Uterus (tissue), 4 donors: ENCODE measurements around the gene SLC22A12. TPM values are rescaled to one million over a fixed set of nuclear protein-coding genes. Genes with fewer than 3 reads are reported as not detected.

Experiments
- DNase-seq, 2 donors: peaks; one replicate each; pipeline ENCODE4 v3.0.0-alpha.2; 2019 to 2020
- H3K27ac ChIP-seq, 2 donors: fragments of 200-600 bp; sonication (generic); 1 replicate in 1 of 2; 2 replicates in 1 of 2; pipeline ENCODE4 v1.5.1; 2016 to 2018
- H3K27me3 ChIP-seq, 2 donors: fragments of 200-600 bp; sonication (generic); one replicate each; pipeline ENCODE4 v1.5.1; 2018 to 2019; ENCODE audit warnings: control low read depth in 1 of 2
- H3K36me3 ChIP-seq, 2 donors: fragments of 200-600 bp; sonication (generic); one replicate each; pipeline ENCODE4 v1.5.1; 2019; ENCODE audit warnings: control low read depth in 1 of 2
- H3K4me1 ChIP-seq, 2 donors: fragments of 200-600 bp; sonication (generic); one replicate each; pipeline ENCODE4 v1.5.1; 2018 to 2019; ENCODE audit warnings: control low read depth in 1 of 2
- H3K4me3 ChIP-seq, 2 donors: fragments of 200-600 bp; sonication (generic); 1 replicate in 1 of 2; 2 replicates in 1 of 2; pipeline ENCODE4 v1.5.1; 2018 to 2019; ENCODE audit warnings: mild to moderate bottlenecking in 1 of 2
- H3K9me3 ChIP-seq, 2 donors: fragments of 200-600 bp; sonication (generic); one replicate each; pipeline ENCODE4 v1.5.1; 2019; ENCODE audit warnings: control low read depth in 1 of 2
- CTCF ChIP-seq, 4 experiments: fragments of 200-600 bp in 2 of 4; fragments of 450-650 bp in 2 of 4; sonication (generic) in 2 of 4; IDR thresholded peaks; one replicate each; pipeline ENCODE4 v1.5.1; 2016 to 2019; ENCODE audit warnings: antibody characterized with exemption in 4 of 4, mild to moderate bottlenecking in 2 of 4, moderate library complexity in 1 of 4
- POLR2A ChIP-seq, 2 donors: fragments of 450-650 bp; IDR thresholded peaks; one replicate each; pipeline ENCODE4 v1.6.1; 2016; ENCODE audit warnings: antibody characterized with exemption in 2 of 2, mild to moderate bottlenecking in 1 of 2, moderate library complexity in 1 of 2
- intact Hi-C: fragments of 100-400 bp; cut with DNase I; formaldehyde crosslinking; loops from one replicate; pipeline ENCODE4 v1.15.1; 2023; ENCODE audit warnings: low total_unique reads
- total RNA-seq, 4 donors: library from RNA; depleted of rRNA in 3 of 4; stranded (reverse); fragments of >200 nt in 3 of 4; gene quantifications; one replicate each; pipeline versions ENCODE4 v1.1.0 to v1.2.4, GENCODE V29; 2014 to 2023
- donor health status: DM: yes; HTN: yes; CAD: no.

Gene SLC22A12
- total RNA-seq, 4 donors from 2014 or later, result not detected

GRCh38 chr11:64619811-64620380 is 28.9 kb downstream of the SLC22A12 start:
- Histone ChIP-seq H3K27ac (peak overlapping the region; percentile 85 to 92), H3K4me3 (peak overlapping the region in 1 of 2 donors; percentile 19), H3K9me3 (no peaks in the 10 kb centered on the region), H3K36me3 (no peaks in the 10 kb centered on the region), H3K27me3 (no peaks in the 10 kb centered on the region), H3K4me1 (peaks cover 0 to 12% of the 10 kb centered on the region in 2 donors)
- DNase-seq, result peak; percentile 86 to 94
- intact Hi-C loops, result no loop called here
- TF ChIP-seq CTCF (IDR thresholded peaks at IDR 0.05) (no peak), POLR2A (IDR thresholded peaks at IDR 0.05) (no peak)

DNA sequence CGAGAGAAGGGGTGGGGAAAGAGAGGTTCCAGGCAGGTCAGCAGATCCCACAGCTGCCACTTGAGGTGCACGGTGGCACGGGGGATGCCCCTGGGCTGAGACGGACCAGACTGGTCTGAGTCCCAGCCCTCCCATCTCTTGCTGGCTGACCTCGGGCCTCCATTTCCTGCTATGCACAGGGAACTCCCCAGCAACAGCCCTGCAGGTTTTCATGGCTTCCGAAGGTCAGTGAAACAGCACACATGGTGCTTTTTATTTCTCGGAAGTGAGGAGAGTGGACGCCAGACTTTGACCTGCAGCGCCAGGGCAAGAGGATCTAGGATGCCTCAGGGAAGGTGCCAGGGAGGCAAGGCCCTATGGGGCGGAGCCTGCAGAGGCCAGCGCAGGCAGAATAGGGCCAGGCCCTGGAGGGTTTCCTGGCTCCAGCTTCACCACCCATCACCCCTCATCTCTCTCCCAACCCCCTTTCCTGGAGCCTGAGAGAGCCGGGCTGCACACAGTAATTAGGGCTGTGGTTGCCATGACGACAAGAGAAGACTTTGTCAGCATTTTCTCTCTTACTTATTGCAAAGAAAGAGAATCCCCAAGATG is 29.5 kb downstream of the SLC22A12 start:
- Histone ChIP-seq H3K27me3 (no peaks in the 10 kb centered on the region), H3K27ac (peak overlapping the region; percentile 85 to 92), H3K4me3 (no peak overlapping the region), H3K36me3 (no peaks in the 10 kb centered on the region), H3K4me1 (peaks cover 0 to 12% of the 10 kb centered on the region in 2 donors), H3K9me3 (no peaks in the 10 kb centered on the region)
- no peak for TF ChIP-seq CTCF (IDR thresholded peaks at IDR 0.05)
- TF ChIP-seq POLR2A (IDR thresholded peaks at IDR 0.05), result no peak
- intact Hi-C loops, result no loop called here
- peak; percentile 62 to 67 for DNase-seq

- Histone ChIP-seq H3K27ac (peak overlapping the region; percentile 85 to 92), H3K9me3 (no peaks in the 10 kb centered on the region), H3K4me1 (peaks cover 0 to 12% of the 10 kb centered on the region in 2 donors), H3K36me3 (no peaks in the 10 kb centered on the region), H3K4me3 (no peak overlapping the region), H3K27me3 (no peaks in the 10 kb centered on the region)
- no peak for DNase-seq
- no peak for TF ChIP-seq POLR2A (IDR thresholded peaks at IDR 0.05)
- no peak for TF ChIP-seq CTCF (IDR thresholded peaks at IDR 0.05)
- intact Hi-C loops, result no loop called here
Measured at GRCh38 chr11:64621283-64622019, 30.4 kb downstream of the SLC22A12 start.

DNA sequence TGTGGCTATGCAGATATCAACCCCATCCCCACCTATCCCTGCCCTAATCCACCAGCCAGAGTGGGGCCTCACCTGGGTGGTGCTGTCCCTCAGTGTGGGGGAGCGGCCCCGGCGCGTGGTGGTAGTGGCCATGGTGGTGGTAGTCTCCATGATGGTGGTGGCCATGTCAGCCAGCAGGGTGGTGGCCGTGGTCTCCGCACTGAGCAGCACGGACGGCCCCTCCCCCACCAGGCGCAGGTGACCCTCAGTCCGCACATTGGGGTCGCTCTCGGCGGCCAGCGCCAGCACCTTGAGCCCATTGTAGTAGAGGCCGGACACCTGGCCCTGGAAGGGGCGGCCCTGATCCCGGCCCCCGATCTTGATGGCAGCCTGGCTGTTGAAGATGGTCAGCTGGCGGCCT is 31.7 kb downstream of the SLC22A12 start:
- H3K4me1 ChIP-seq, result peaks cover 0 to 12% of the 10 kb centered on the region in 2 donors
- no peak for DNase-seq
- TF ChIP-seq CTCF (IDR thresholded peaks at IDR 0.05) (no peak), POLR2A (IDR thresholded peaks at IDR 0.05) (no peak)
- intact Hi-C loops, result no loop called here
- no peak overlapping the region for H3K4me3 ChIP-seq
- no peak overlapping the region for H3K27ac ChIP-seq
- no peaks in the 10 kb centered on the region for H3K36me3 ChIP-seq
- no peaks in the 10 kb centered on the region for H3K9me3 ChIP-seq
- no peaks in the 10 kb centered on the region for H3K27me3 ChIP-seq

DNA sequence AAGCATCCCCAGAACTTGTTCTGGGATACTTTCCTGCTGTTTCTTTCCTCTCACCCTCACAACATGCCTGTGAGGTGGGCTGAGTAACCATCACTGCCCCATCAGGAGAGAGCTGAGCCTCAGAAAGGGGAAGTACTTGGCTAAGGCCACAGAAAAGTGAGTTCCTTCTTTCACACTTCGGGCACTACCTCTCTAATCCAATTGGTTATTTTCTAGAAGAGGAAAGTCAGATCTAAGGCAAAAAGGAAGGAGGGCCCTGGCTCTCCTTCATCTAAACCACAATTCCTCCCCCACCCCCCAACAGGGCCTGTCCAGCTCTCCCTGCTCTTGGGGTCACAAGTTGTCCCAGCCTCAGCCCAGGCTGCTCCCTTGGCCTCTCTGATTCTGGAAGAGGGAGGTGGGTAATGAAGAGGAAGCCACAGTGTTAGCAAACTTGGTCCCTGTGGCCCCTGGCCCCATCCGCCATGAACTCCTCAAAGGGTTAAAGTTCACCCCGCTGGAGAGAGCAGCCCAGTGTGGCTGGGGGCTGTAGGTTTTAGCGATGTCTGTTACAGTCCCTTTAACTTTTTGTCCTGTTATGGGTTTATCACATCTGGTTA is 34.0 kb downstream of the SLC22A12 start:
- Histone ChIP-seq H3K36me3 (no peaks in the 10 kb centered on the region), H3K27me3 (no peaks in the 10 kb centered on the region), H3K4me1 (peaks cover 0 to 12% of the 10 kb centered on the region in 2 donors), H3K27ac (no peak overlapping the region), H3K9me3 (no peaks in the 10 kb centered on the region), H3K4me3 (no peak overlapping the region)
- intact Hi-C loops, result no loop called here
- no peak for DNase-seq
- TF ChIP-seq CTCF (IDR thresholded peaks at IDR 0.05), result no peak
- no peak for TF ChIP-seq POLR2A (IDR thresholded peaks at IDR 0.05)
